ENCODE measurements around the gene THRB. TPM values are rescaled to one million over a fixed set of nuclear protein-coding genes. Genes with fewer than 3 reads are reported as not detected.

Gene THRB
- total RNA-seq, 3 donors from 2014 or later: 29.8 to 40.2 (median 39.2) TPM

DNA sequence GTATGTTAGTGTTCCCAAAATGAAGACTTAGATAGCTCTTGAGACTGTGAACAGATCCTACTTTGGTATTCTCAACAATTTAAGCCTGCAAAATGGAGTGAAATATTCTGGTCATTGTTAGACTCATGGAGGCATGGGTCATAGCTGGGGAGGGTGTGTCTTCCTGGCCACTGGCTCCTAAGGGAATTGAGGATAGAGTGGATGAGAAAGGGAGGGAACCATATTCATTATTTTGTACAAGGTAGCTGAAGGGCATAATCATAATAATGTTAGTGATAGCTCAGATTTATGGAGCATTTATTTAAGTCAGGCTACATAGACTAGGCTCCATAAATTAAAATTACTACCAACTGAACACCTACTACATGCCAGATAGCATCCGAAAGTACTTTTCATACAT lies 295.9 kb downstream of the THRB start:
- intact Hi-C loops (cut with DNase I; ENCODE audit: low total_unique reads): no loop called here
- DNase-seq (ENCODE audit: low spot score in 2 of 2): no peak
- TF ChIP-seq POLR2A (IDR thresholded peaks at IDR 0.05): no peak
- no peak for TF ChIP-seq POLR2AphosphoS5 (IDR thresholded peaks at IDR 0.05)
- TF ChIP-seq, protein P1, sequence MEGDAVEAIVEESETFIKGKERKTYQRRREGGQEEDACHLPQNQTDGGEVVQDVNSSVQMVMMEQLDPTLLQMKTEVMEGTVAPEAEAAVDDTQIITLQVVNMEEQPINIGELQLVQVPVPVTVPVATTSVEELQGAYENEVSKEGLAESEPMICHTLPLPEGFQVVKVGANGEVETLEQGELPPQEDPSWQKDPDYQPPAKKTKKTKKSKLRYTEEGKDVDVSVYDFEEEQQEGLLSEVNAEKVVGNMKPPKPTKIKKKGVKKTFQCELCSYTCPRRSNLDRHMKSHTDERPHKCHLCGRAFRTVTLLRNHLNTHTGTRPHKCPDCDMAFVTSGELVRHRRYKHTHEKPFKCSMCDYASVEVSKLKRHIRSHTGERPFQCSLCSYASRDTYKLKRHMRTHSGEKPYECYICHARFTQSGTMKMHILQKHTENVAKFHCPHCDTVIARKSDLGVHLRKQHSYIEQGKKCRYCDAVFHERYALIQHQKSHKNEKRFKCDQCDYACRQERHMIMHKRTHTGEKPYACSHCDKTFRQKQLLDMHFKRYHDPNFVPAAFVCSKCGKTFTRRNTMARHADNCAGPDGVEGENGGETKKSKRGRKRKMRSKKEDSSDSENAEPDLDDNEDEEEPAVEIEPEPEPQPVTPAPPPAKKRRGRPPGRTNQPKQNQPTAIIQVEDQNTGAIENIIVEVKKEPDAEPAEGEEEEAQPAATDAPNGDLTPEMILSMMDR (IDR thresholded peaks at IDR 0.05): no peak
- H3K27ac ChIP-seq: peak overlapping the region in 1 of 2 donors; percentile 52
- H3K36me3 ChIP-seq: no peaks in the 10 kb centered on the region
- no peak overlapping the region for H3K4me3 ChIP-seq
- H3K4me1 ChIP-seq: no peaks in the 10 kb centered on the region
- H3K27me3 ChIP-seq: no peaks in the 10 kb centered on the region
- H3K9me3 ChIP-seq: peaks cover 3 to 4% of the 10 kb centered on the region in 2 donors

DNA sequence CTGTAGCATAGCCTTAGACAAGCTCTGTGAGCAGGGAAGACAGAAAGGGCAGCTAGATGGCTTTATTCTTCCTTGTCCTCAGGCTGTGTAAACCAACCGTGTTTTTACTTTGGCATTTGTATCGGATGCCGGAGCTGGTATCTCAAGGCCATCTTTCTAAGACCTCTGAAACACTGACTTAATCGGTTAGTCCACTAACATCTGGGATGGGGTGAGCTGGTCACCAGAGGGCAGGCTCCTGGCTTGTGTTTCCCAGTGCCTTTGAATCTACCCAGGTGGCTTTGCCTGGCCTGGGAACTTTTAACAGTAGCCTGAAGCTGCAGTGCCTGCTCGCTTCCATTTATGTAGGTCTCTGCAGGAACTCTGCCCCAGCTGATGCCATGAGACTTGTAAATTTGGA lies 296.8 kb downstream of the THRB start:
- no peaks in the 10 kb centered on the region for H3K4me1 ChIP-seq
- DNase-seq (ENCODE audit: low spot score in 2 of 2): no peak
- intact Hi-C loops (cut with DNase I; ENCODE audit: low total_unique reads): no loop called here
- no peaks in the 10 kb centered on the region for H3K27me3 ChIP-seq
- no peak for TF ChIP-seq POLR2AphosphoS5 (IDR thresholded peaks at IDR 0.05)
- TF ChIP-seq, protein P1 (IDR thresholded peaks at IDR 0.05): no peak
- no peak for TF ChIP-seq POLR2A (IDR thresholded peaks at IDR 0.05)
- H3K4me3 ChIP-seq: no peak overlapping the region
- no peak overlapping the region for H3K27ac ChIP-seq
- H3K9me3 ChIP-seq: no peaks in the 10 kb centered on the region
- H3K36me3 ChIP-seq: no peaks in the 10 kb centered on the region

DNA sequence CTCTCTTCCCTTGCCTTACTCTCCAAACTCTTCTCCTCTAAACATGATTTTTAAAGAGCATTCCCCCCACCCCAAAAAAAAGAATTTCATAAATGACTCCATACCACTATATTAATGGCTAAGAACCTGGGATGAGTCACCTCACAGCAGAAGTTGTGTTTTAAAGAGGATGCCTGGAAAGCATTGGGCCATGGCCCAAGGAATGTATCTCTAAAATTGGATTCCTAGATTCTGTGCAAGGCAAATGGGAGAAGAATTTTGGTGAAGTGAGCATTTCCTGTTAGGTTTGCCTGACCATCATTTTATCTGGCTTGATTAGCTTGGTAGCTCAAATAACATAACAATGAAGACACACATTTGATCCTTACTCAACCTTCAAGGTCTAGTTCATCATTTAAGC lies 298.1 kb downstream of the THRB start:
- Histone ChIP-seq H3K36me3 (no peaks in the 10 kb centered on the region), H3K4me1 (no peaks in the 10 kb centered on the region), H3K27ac (no peak overlapping the region), H3K27me3 (no peaks in the 10 kb centered on the region), H3K4me3 (no peak overlapping the region), H3K9me3 (no peaks in the 10 kb centered on the region)
- TF ChIP-seq POLR2A (IDR thresholded peaks at IDR 0.05) (no peak), POLR2AphosphoS5 (IDR thresholded peaks at IDR 0.05) (no peak)
- TF ChIP-seq, protein P1 (IDR thresholded peaks at IDR 0.05): no peak
- no peak for DNase-seq (ENCODE audit: low spot score in 2 of 2)
- intact Hi-C loops (cut with DNase I; ENCODE audit: low total_unique reads): no loop called here

GRCh38 chr3:24195504-24196230 lies 299.0 kb downstream of the THRB start:
- intact Hi-C loops (cut with DNase I; ENCODE audit: low total_unique reads): no loop called here
- no peaks in the 10 kb centered on the region for H3K27me3 ChIP-seq

DNA sequence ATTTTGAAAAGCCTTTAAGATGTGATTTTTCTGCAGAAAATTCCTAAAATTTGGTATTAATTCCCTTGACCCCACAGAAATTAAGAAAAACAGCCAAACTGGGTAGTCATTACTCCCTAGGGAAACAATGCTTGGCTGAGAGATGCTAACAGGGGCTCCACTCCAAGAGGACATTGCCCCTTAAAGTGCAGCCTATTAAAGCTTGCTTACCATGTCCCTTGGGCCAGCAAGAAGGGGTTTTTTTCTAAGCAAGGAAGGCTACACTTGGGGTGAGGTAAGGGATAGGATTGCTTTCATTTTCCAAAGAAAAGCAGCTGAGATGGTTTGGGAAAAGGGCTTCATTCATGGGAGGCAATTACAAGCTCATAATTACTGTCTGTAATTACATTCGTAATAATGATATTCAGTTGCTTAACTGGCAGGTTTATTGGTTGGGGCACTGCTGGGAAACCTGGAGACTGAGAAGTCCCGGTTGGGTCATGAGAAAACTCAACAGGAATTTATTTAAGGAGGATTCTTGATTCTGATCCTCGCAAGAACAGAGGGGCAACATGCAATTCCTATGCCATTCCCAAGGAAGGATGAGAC lies 302.1 kb downstream of the THRB start:
- H3K4me3 ChIP-seq: no peak overlapping the region
- intact Hi-C loops (cut with DNase I; ENCODE audit: low total_unique reads): no loop called here
- H3K27ac ChIP-seq: no peak overlapping the region
- TF ChIP-seq POLR2AphosphoS5 (IDR thresholded peaks at IDR 0.05) (no peak), POLR2A (IDR thresholded peaks at IDR 0.05) (no peak)
- TF ChIP-seq, protein P1 (IDR thresholded peaks at IDR 0.05): no peak
- no peaks in the 10 kb centered on the region for H3K9me3 ChIP-seq
- no peaks in the 10 kb centered on the region for H3K27me3 ChIP-seq
- DNase-seq (ENCODE audit: low spot score in 2 of 2): no peak
- H3K4me1 ChIP-seq: no peaks in the 10 kb centered on the region
- H3K36me3 ChIP-seq: no peaks in the 10 kb centered on the region

More at GRCh38 chr3:24195504-24196230, 299.0 kb downstream of the THRB start:
- Histone ChIP-seq H3K9me3 (no peaks in the 10 kb centered on the region), H3K36me3 (no peaks in the 10 kb centered on the region), H3K4me1 (no peaks in the 10 kb centered on the region), H3K4me3 (no peak overlapping the region), H3K27ac (peak overlapping the region in 1 of 2 donors; percentile 51)
- no peak for DNase-seq (ENCODE audit: low spot score in 2 of 2)
- no peak for TF ChIP-seq POLR2A (IDR thresholded peaks at IDR 0.05)
- TF ChIP-seq POLR2AphosphoS5 (IDR thresholded peaks at IDR 0.05): no peak
- TF ChIP-seq, protein P1 (IDR thresholded peaks at IDR 0.05): no peak
